Mesendoderm (in vitro differentiated cells): ENCODE results near the gene MGAT5.
A peak's percentile ranks its signal among the peaks of the same experiment; 100 is the strongest.

ENCODE experiments used
- DNase-seq: peaks from one replicate; pipeline ENCODE4 v3.0.0; 2013
- H2AK5ac ChIP-seq: 2 replicates; pipeline ENCODE4 v1.6.1; 2013; ENCODE audit warnings: low read length, inconsistent platforms
- H2BK120ac ChIP-seq: 2 replicates; pipeline ENCODE4 v1.6.1; 2013; ENCODE audit warnings: low read depth, mild to moderate bottlenecking, low read length, moderate library complexity, mixed read lengths
- H2BK15ac ChIP-seq: replicated peaks from 2 replicates; pipeline ENCODE4 v1.6.1; 2013; ENCODE audit warnings: low read depth, mild to moderate bottlenecking, moderate library complexity
- H2BK5ac ChIP-seq: 2 replicates; pipeline ENCODE4 v1.6.1; 2013; ENCODE audit warnings: low read length, inconsistent platforms
- H3K18ac ChIP-seq: 2 replicates; pipeline ENCODE4 v1.6.1; 2013; ENCODE audit warnings: mild to moderate bottlenecking, low read length, mixed read lengths
- H3K23ac ChIP-seq: one replicate; pipeline ENCODE4 v1.6.1; 2013; ENCODE audit warnings: low read length
- H3K27ac ChIP-seq: 2 replicates; pipeline ENCODE4 v1.5.1; 2013; ENCODE audit warnings: low read depth, mild to moderate bottlenecking, inconsistent platforms, low read length, moderate library complexity
- H3K27me3 ChIP-seq: 2 replicates; pipeline ENCODE4 v1.6.1; 2013; ENCODE audit warnings: low read length, control low read depth, mild to moderate bottlenecking, inconsistent platforms; ENCODE audit not compliant: insufficient read depth, poor library complexity
- H3K36me3 ChIP-seq: 2 replicates; pipeline ENCODE4 v1.6.1; 2013; ENCODE audit warnings: low read length, inconsistent platforms; ENCODE audit not compliant: control insufficient read depth, insufficient read depth
- H3K4ac ChIP-seq: one replicate; pipeline ENCODE4 v1.6.1; 2013; ENCODE audit warnings: low read depth, mild to moderate bottlenecking, low read length, moderate library complexity
- H3K4me1 ChIP-seq: 2 replicates; pipeline ENCODE4 v1.6.1; 2013; ENCODE audit warnings: low read depth, low read length, inconsistent platforms; ENCODE audit not compliant: control insufficient read depth
- H3K4me2 ChIP-seq: 2 replicates; pipeline ENCODE4 v1.6.1; 2013; ENCODE audit warnings: low read length
- H3K4me3 ChIP-seq: 2 replicates; pipeline ENCODE4 v1.5.1; 2013; ENCODE audit warnings: mild to moderate bottlenecking, low read length
- H3K56ac ChIP-seq: one replicate; pipeline ENCODE4 v1.6.1; 2013; ENCODE audit warnings: low read length
- H3K79me1 ChIP-seq: 2 replicates; pipeline ENCODE4 v1.6.1; 2013; ENCODE audit warnings: low read length, inconsistent platforms
- H3K79me2 ChIP-seq: 2 replicates; pipeline ENCODE4 v1.6.1; 2013; ENCODE audit warnings: mild to moderate bottlenecking, low read length; ENCODE audit not compliant: control insufficient read depth, insufficient read depth
- H3K9ac ChIP-seq: 2 replicates; pipeline ENCODE4 v1.6.1; 2013; ENCODE audit warnings: low read length, inconsistent platforms
- H4K5ac ChIP-seq: one replicate; pipeline ENCODE4 v1.6.1; 2013; ENCODE audit warnings: low read length
- H4K8ac ChIP-seq: one replicate; pipeline ENCODE4 v1.6.1; 2013; ENCODE audit warnings: low read depth, mild to moderate bottlenecking, control low read depth, low read length, moderate library complexity
- WGBS: extraction: QIAGEN DNeasy Blood & Tissue Kit; methylation state at CpG from one replicate; pipeline ENCODE4 v1.1.7; 2013; ENCODE audit warnings: low lambda C conversion rate, missing lambda C conversion rate; ENCODE audit not compliant: insufficient coverage; ENCODE audit errors: extremely low coverage; 5-methylcytosine and 5-hydroxymethylcytosine counted together

Gene MGAT5

GRCh38 chr2:134351016-134351415 is 97.1 kb downstream of the MGAT5 start:
- no peaks in the 10 kb centered on the region for H3K79me1 ChIP-seq
- no peak overlapping the region for H3K23ac ChIP-seq
- no peak overlapping the region for H3K4me3 ChIP-seq
- H2BK120ac ChIP-seq, result no peak overlapping the region
- no peaks in the 10 kb centered on the region for H3K36me3 ChIP-seq
- no peak overlapping the region for H3K27ac ChIP-seq
- no peaks in the 10 kb centered on the region for H3K27me3 ChIP-seq
- H3K18ac ChIP-seq, result no peak overlapping the region
- no peak overlapping the region for H3K56ac ChIP-seq
- no peaks in the 10 kb centered on the region for H3K79me2 ChIP-seq
- no peak overlapping the region for H2BK5ac ChIP-seq
- no peak overlapping the region for H3K4me2 ChIP-seq
- H3K9ac ChIP-seq, result no peak overlapping the region
- no peak overlapping the region for H4K8ac ChIP-seq
- no peak overlapping the region for H4K5ac ChIP-seq
- H2BK15ac ChIP-seq, result no peak overlapping the region
- WGBS, result no CpG with 5 or more reads among the region's 3 CpGs
- DNase-seq, result no peak
- no peak overlapping the region for H2AK5ac ChIP-seq
- H3K4me1 ChIP-seq, result peaks cover 2% of the 10 kb centered on the region
- no peak overlapping the region for H3K4ac ChIP-seq

DNA sequence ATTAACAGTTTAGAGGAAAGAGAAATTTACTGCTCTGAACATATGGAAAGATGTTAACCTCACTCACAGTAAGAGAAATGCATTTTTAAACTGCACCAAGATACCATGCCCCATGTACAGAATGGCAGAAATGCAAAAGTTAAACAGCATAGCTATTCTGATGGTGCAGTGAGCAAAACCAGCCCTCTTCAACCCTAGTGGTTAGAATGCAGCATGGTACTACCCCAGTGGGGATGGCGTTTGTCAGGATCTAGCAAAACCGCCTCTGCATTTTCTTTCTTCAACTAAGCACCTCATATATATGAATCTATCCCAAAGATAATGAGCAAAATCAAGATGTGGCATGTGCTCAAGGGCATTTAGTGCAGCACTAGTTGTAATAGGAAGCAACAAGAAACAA is 98.0 kb downstream of the MGAT5 start:
- Histone ChIP-seq H3K23ac (no peak overlapping the region), H3K79me1 (no peaks in the 10 kb centered on the region), H3K36me3 (no peaks in the 10 kb centered on the region), H3K18ac (no peak overlapping the region), H3K4ac (no peak overlapping the region), H3K9ac (no peak overlapping the region), H3K4me2 (no peak overlapping the region), H3K4me3 (no peak overlapping the region), H3K56ac (no peak overlapping the region), H2BK15ac (no peak overlapping the region), H3K79me2 (no peaks in the 10 kb centered on the region), H2AK5ac (no peak overlapping the region), H4K8ac (no peak overlapping the region), H2BK120ac (no peak overlapping the region), H3K4me1 (peaks cover 2% of the 10 kb centered on the region), H2BK5ac (no peak overlapping the region), H3K27me3 (no peaks in the 10 kb centered on the region), H4K5ac (no peak overlapping the region), H3K27ac (no peak overlapping the region)
- DNase-seq, result peak; percentile 6
- WGBS, result no CpG with 5 or more reads among the region's 2 CpGs

GRCh38 chr2:134352844-134353243 is 99.0 kb downstream of the MGAT5 start:
- Histone ChIP-seq H3K18ac (no peak overlapping the region), H3K56ac (no peak overlapping the region), H3K4ac (no peak overlapping the region), H4K8ac (no peak overlapping the region), H2BK120ac (no peak overlapping the region), H3K79me2 (no peaks in the 10 kb centered on the region), H2AK5ac (no peak overlapping the region), H3K27me3 (no peaks in the 10 kb centered on the region), H2BK5ac (no peak overlapping the region), H4K5ac (no peak overlapping the region), H3K4me2 (no peak overlapping the region), H3K79me1 (no peaks in the 10 kb centered on the region), H3K4me3 (no peak overlapping the region), H3K27ac (no peak overlapping the region), H3K23ac (no peak overlapping the region), H3K9ac (no peak overlapping the region), H3K4me1 (no peaks in the 10 kb centered on the region), H2BK15ac (no peak overlapping the region), H3K36me3 (no peaks in the 10 kb centered on the region)
- no CpG with 5 or more reads among the region's 3 CpGs for WGBS
- DNase-seq, result no peak

- no peak overlapping the region for H3K27ac ChIP-seq
- WGBS, result no CpG with 5 or more reads among the region's 3 CpGs
- H3K9ac ChIP-seq, result no peak overlapping the region
Measured at GRCh38 chr2:134354611-134355010, 100.7 kb downstream of the MGAT5 start.

DNA sequence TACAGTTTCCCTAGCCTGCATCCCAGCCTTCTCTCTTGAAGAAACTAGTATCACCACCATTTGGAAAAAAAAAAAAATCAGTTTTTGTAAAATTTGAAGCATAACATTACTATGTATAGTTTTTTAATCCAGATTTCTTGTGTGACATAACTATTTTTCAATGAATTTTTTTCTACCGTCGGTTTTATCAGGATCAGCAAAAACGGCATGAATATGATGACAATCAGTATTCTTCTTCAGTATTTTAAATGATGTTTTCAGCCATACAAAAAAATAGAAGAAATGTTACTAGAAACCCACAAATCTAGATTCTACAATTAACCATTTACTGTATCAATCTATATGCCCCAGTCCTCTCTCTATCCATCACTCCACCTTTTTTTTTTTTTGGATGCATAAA is 103.9 kb downstream of the MGAT5 start:
- Histone ChIP-seq H3K4me3 (no peak overlapping the region), H2BK120ac (no peak overlapping the region), H3K56ac (no peak overlapping the region), H3K27ac (no peak overlapping the region), H3K4ac (no peak overlapping the region), H3K4me2 (no peak overlapping the region), H4K5ac (no peak overlapping the region), H3K4me1 (no peaks in the 10 kb centered on the region), H3K79me1 (no peaks in the 10 kb centered on the region), H4K8ac (no peak overlapping the region), H3K9ac (no peak overlapping the region), H3K36me3 (no peaks in the 10 kb centered on the region), H3K18ac (no peak overlapping the region), H2BK5ac (no peak overlapping the region), H2BK15ac (no peak overlapping the region), H3K79me2 (no peaks in the 10 kb centered on the region), H2AK5ac (no peak overlapping the region), H3K27me3 (no peaks in the 10 kb centered on the region), H3K23ac (no peak overlapping the region)
- no peak for DNase-seq
- no CpG with 5 or more reads among the region's 3 CpGs for WGBS

More at GRCh38 chr2:134354611-134355010, 100.7 kb downstream of the MGAT5 start:
- H3K36me3 ChIP-seq, result no peaks in the 10 kb centered on the region
- no peak overlapping the region for H2BK5ac ChIP-seq
- no peak overlapping the region for H2BK120ac ChIP-seq
- H4K5ac ChIP-seq, result no peak overlapping the region
- peak overlapping the region; percentile 3 for H3K4ac ChIP-seq
- H2AK5ac ChIP-seq, result no peak overlapping the region
- no peaks in the 10 kb centered on the region for H3K79me1 ChIP-seq
- no peak overlapping the region for H4K8ac ChIP-seq
- no peak overlapping the region for H3K18ac ChIP-seq
- H2BK15ac ChIP-seq, result no peak overlapping the region
- no peak overlapping the region for H3K23ac ChIP-seq
- H3K4me1 ChIP-seq, result no peaks in the 10 kb centered on the region
- no peak overlapping the region for H3K4me2 ChIP-seq
- H3K79me2 ChIP-seq, result no peaks in the 10 kb centered on the region
- no peak for DNase-seq
- H3K56ac ChIP-seq, result no peak overlapping the region
- H3K4me3 ChIP-seq, result no peak overlapping the region
- H3K27me3 ChIP-seq, result no peaks in the 10 kb centered on the region

GRCh38 chr2:134359367-134360081 is 105.7 kb downstream of the MGAT5 start:
- H3K23ac ChIP-seq, result peak overlapping the region; percentile 30
- no peak overlapping the region for H3K9ac ChIP-seq
- H3K4me1 ChIP-seq, result no peaks in the 10 kb centered on the region
- no peak overlapping the region for H3K27ac ChIP-seq
- H2BK15ac ChIP-seq, result no peak overlapping the region
- no peak overlapping the region for H3K4me3 ChIP-seq
- H4K5ac ChIP-seq, result no peak overlapping the region
- no peaks in the 10 kb centered on the region for H3K36me3 ChIP-seq
- no peak overlapping the region for H3K4me2 ChIP-seq
- DNase-seq, result no peak
- no peak overlapping the region for H3K4ac ChIP-seq
- H2BK120ac ChIP-seq, result no peak overlapping the region
- no peak overlapping the region for H4K8ac ChIP-seq
- H3K56ac ChIP-seq, result no peak overlapping the region
- H2AK5ac ChIP-seq, result no peak overlapping the region
- no peaks in the 10 kb centered on the region for H3K79me1 ChIP-seq
- H2BK5ac ChIP-seq, result no peak overlapping the region
- H3K79me2 ChIP-seq, result no peaks in the 10 kb centered on the region
- H3K27me3 ChIP-seq, result no peaks in the 10 kb centered on the region
- no peak overlapping the region for H3K18ac ChIP-seq
- no CpG with 5 or more reads among the region's 10 CpGs for WGBS
